PC-9 (cell line): Measurements from ENCODE around the gene PHOSPHO1. TPM values are rescaled to one million over a fixed set of nuclear protein-coding genes. Genes with fewer than 3 reads are reported as not detected.
A peak's percentile ranks its signal among the peaks of the same experiment; 100 is the strongest.
"Not testable (repeated sequence)": the region's sequence is repeated elsewhere in the genome, so short reads cannot be mapped to it uniquely, and the experiment has no call there.

Source experiments
- BruUV-seq: library from RNA; stranded (reverse); fragments of 400-500 nt; replicated peaks from 2 replicates; lab custom pipeline; 2021; lab: Mats Ljungman, UMichigan
- CTCF ChIA-PET: fragments of 300-600 bp; sonication (Branson Sonifier 250); formaldehyde crosslinking; loops from one replicate; lab custom pipeline; 2022; ENCODE audit warnings: antibody characterized with exemption; lab: Charles Lee
- POLR2A ChIA-PET: fragments of 300-600 bp; sonication (Branson Sonifier 250); formaldehyde crosslinking; loops from one replicate; lab custom pipeline; 2022; ENCODE audit warnings: antibody characterized with exemption; ENCODE audit not compliant: unreplicated experiment; lab: Charles Lee
- DNase-seq, 2 experiments: peaks; one replicate each; pipeline versions ENCODE4 v3.0.0 to v3.0.0-alpha.2; 2015 to 2022; ENCODE audit warnings: mixed read lengths in 1 of 2
- H2AFZ ChIP-seq: fragments of 200-600 bp; sonication (generic); 2 replicates; pipeline ENCODE4 v1.8.1; 2017; ENCODE audit warnings: antibody characterized with exemption
- H3F3A ChIP-seq: fragments of 200-600 bp; sonication (generic); 2 replicates; pipeline ENCODE4 v1.8.1; 2017; ENCODE audit warnings: antibody characterized with exemption, mild to moderate bottlenecking, low read depth; ENCODE audit not compliant: insufficient read depth
- H3K27ac ChIP-seq: fragments of 200-600 bp; sonication (generic); 2 replicates; pipeline ENCODE4 v1.6.1; 2016; ENCODE audit warnings: mixed run types
- H3K27me3 ChIP-seq: fragments of 200-600 bp; sonication (generic); 2 replicates; pipeline ENCODE4 v1.6.1; 2016; ENCODE audit warnings: low read depth, mixed run types; ENCODE audit not compliant: insufficient read depth
- H3K36me3 ChIP-seq: fragments of 200-600 bp; sonication (generic); 2 replicates; pipeline ENCODE4 v1.6.1; 2016; ENCODE audit warnings: low read depth, mixed run types
- H3K4me1 ChIP-seq: fragments of 200-600 bp; sonication (generic); replicated peaks from 2 replicates; pipeline ENCODE4 v1.6.1; 2016; ENCODE audit warnings: mixed run types; ENCODE audit not compliant: insufficient read depth
- H3K4me2 ChIP-seq: fragments of 200-600 bp; sonication (generic); 2 replicates; pipeline ENCODE4 v1.6.1; 2017; ENCODE audit warnings: mixed run types
- H3K4me3 ChIP-seq: fragments of 200-600 bp; sonication (generic); 2 replicates; pipeline ENCODE4 v1.6.1; 2016; ENCODE audit warnings: mixed run types
- H3K79me2 ChIP-seq: fragments of 200-600 bp; sonication (generic); 2 replicates; pipeline ENCODE4 v1.6.1; 2017; ENCODE audit warnings: low read depth, mixed run types
- H3K9me2 ChIP-seq: fragments of 200-600 bp; sonication (generic); 2 replicates; pipeline ENCODE4 v1.8.1; 2017; ENCODE audit warnings: mild to moderate bottlenecking; ENCODE audit not compliant: insufficient read depth
- H3K9me3 ChIP-seq: fragments of 200-600 bp; sonication (generic); 2 replicates; pipeline ENCODE4 v1.8.1; 2016; ENCODE audit warnings: low read depth; ENCODE audit not compliant: insufficient read depth
- H4K20me1 ChIP-seq: fragments of 200-600 bp; sonication (generic); 2 replicates; pipeline ENCODE4 v1.8.1; 2017; ENCODE audit not compliant: insufficient read depth
- EZH2 ChIP-seq: fragments of 200-600 bp; sonication (generic); IDR thresholded peaks from 2 replicates; pipeline ENCODE4 v1.8.0; 2017; ENCODE audit warnings: antibody characterized with exemption, low read depth
- intact Hi-C: fragments of 100-400 bp; cut with micrococcal nuclease; formaldehyde crosslinking; loops from one replicate; pipeline ENCODE4 v1.10.0; 2022; ENCODE audit not compliant: unreplicated experiment
- total RNA-seq: library from RNA; stranded (reverse); gene quantifications from 2 replicates; pipeline ENCODE4 v1.2.3, GENCODE V29; 2021
- TF ChIP-seq, protein P1 (sequence below): fragments of 200-600 bp; sonication (generic); conservative IDR thresholded peaks from 2 replicates; pipeline ENCODE4 v1.6.1; 2017; ENCODE audit warnings: mixed run types, antibody characterized with exemption, mild to moderate bottlenecking, moderate library complexity

Gene PHOSPHO1
- total RNA-seq, 1 experiment from 2014 or later, result not detected

DNA sequence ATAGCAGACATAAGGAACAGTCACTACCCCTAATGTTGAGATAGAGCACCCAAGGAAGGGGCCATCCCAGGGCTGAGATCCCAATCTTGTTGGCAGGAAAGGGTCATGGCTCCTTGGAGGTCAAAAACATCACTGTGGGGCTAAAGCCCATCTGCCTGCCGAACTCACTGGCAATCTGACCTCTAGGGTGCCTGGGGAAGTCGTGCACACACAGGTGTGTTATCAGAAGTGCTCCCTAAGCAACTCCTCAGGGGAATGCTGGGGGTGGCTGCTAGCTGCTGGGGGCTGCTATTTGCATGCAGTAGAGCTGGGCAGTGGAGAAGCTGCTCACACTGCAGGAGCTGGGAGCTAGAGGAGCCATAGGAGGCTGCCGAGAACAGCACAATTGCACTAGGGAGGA lies 47.5 kb upstream of the PHOSPHO1 start:
- H3K79me2 ChIP-seq, result no peaks in the 10 kb centered on the region
- no peak overlapping the region for H3K27ac ChIP-seq
- H4K20me1 ChIP-seq, result no peaks in the 10 kb centered on the region
- TF ChIP-seq, protein P1, sequence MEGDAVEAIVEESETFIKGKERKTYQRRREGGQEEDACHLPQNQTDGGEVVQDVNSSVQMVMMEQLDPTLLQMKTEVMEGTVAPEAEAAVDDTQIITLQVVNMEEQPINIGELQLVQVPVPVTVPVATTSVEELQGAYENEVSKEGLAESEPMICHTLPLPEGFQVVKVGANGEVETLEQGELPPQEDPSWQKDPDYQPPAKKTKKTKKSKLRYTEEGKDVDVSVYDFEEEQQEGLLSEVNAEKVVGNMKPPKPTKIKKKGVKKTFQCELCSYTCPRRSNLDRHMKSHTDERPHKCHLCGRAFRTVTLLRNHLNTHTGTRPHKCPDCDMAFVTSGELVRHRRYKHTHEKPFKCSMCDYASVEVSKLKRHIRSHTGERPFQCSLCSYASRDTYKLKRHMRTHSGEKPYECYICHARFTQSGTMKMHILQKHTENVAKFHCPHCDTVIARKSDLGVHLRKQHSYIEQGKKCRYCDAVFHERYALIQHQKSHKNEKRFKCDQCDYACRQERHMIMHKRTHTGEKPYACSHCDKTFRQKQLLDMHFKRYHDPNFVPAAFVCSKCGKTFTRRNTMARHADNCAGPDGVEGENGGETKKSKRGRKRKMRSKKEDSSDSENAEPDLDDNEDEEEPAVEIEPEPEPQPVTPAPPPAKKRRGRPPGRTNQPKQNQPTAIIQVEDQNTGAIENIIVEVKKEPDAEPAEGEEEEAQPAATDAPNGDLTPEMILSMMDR, result no peak
- no peak for TF ChIP-seq EZH2
- H3K9me2 ChIP-seq, result no peaks in the 10 kb centered on the region
- intact Hi-C loops, result no loop called here
- H3K27me3 ChIP-seq, result no peaks in the 10 kb centered on the region
- no peak overlapping the region for H3K4me3 ChIP-seq
- no peak overlapping the region for H2AFZ ChIP-seq
- H3K9me3 ChIP-seq, result no peaks in the 10 kb centered on the region
- H3F3A ChIP-seq, result peaks cover 12% of the 10 kb centered on the region; the same call in 1 of the 2 replicates
- ChIA-PET POLR2A (no interaction called here), CTCF (no interaction called here)
- no peak for DNase-seq
- 0 out of 2 replicates have a peak, but pooled peaks cover 5% of the 10 kb centered on the region for H3K4me1 ChIP-seq
- H3K36me3 ChIP-seq, result no peaks in the 10 kb centered on the region
- no TSS peak for BruUV-seq
- H3K4me2 ChIP-seq, result peak overlapping the region; percentile 33

DNA sequence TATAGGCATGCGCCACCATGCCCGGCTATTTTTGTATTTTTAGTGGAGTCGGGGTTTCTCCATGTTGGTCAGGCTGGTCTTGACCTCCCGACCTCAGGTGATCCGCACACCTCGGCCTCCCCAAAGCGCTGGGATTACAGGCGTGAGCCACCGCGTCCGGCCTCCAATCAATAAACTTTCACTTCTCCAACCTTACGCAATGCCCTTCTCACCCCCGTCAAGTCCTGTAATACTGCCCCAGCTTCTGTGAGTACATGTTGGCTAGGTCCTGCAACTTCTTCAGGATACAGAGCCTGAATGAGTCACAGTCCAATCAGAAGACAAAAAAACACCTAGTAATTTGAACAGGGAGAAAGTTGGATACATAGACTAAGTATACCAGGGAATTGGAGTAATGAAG lies 47.1 kb upstream of the PHOSPHO1 start:
- H3K9me2 ChIP-seq, result no peaks in the 10 kb centered on the region
- H4K20me1 ChIP-seq, result no peaks in the 10 kb centered on the region
- no peaks in the 10 kb centered on the region for H3K36me3 ChIP-seq
- no peak overlapping the region for H2AFZ ChIP-seq
- H3F3A ChIP-seq, result peaks cover 12% of the 10 kb centered on the region; the same call in 1 of the 2 replicates
- CTCF ChIA-PET, result no interaction called here
- no peak overlapping the region for H3K27ac ChIP-seq
- peak overlapping the region; percentile 33 for H3K4me2 ChIP-seq
- DNase-seq, result peak in 1 of 2 experiments; percentile 78
- TF ChIP-seq, protein P1, result no peak
- TF ChIP-seq EZH2, result no peak
- H3K27me3 ChIP-seq, result no peaks in the 10 kb centered on the region
- BruUV-seq, result no TSS peak
- intact Hi-C loops, result no loop called here
- H3K4me3 ChIP-seq, result no peak overlapping the region
- H3K79me2 ChIP-seq, result no peaks in the 10 kb centered on the region
- H3K9me3 ChIP-seq, result no peaks in the 10 kb centered on the region
- 0 out of 2 replicates have a peak, but pooled peaks cover 5% of the 10 kb centered on the region for H3K4me1 ChIP-seq
- POLR2A ChIA-PET, result no interaction called here

DNA sequence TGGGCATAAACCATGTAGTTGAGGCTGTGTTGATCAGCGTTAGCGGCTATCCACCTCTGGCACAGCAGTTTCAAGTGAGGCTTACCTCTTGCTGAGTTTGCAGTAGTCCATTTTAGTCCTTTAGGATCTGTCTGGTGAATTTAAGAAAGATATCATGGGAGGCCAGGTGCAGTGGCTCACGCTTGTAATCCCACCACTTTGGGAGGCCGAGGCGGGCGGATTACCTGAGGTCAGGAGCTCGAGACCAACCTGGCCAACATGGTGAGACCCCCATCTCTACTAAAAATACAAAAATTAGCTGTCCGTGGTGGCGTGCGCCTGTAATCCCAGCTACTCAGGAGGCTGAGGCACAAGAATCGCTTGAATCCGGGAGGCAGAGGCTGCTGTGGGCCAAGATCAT lies 45.4 kb upstream of the PHOSPHO1 start:
- BruUV-seq, DNase-seq, H2AFZ ChIP-seq, H3K79me2 ChIP-seq, POLR2A ChIA-PET, H3K27ac ChIP-seq, H3K4me2 ChIP-seq, H3K27me3 ChIP-seq, H3K9me2 ChIP-seq, CTCF ChIA-PET, H3K36me3 ChIP-seq, H3K9me3 ChIP-seq, H4K20me1 ChIP-seq, intact Hi-C loops, H3K4me3 ChIP-seq, H3K4me1 ChIP-seq: not testable (repeated sequence)
- H3F3A ChIP-seq, result peaks cover 12% of the 10 kb centered on the region; the same call in 1 of the 2 replicates

DNA sequence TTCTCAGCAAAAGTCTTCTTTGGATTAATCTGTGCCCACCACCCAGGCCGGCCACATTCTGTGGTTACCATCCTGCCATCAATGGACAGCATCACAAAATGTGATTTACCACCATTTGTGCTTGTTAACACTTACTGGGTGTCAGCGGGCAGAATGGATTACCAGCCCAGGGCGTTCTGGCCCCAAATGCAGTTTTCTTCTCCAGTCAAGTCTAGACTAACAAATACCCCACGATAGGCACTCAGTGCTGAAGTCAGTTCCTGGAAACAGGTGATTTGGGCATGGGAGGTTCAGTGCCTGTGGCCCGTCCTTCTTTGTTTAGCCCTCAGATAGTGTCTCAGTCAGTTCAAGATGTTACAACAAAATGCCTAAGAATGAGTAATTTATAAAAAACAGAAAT lies 38.8 kb upstream of the PHOSPHO1 start:
- POLR2A ChIA-PET, result no interaction called here

More for the DNA sequence above, 38.8 kb upstream of the PHOSPHO1 start:
- Histone ChIP-seq H3K4me2 (no peak overlapping the region), H3K79me2 (no peaks in the 10 kb centered on the region), H3K9me3 (no peaks in the 10 kb centered on the region), H4K20me1 (no peaks in the 10 kb centered on the region), H3K9me2 (no peaks in the 10 kb centered on the region), H3F3A (no peaks in the 10 kb centered on the region), H2AFZ (no peak overlapping the region), H3K27ac (no peak overlapping the region), H3K4me1 (no peaks in the 10 kb centered on the region), H3K27me3 (no peaks in the 10 kb centered on the region), H3K36me3 (no peaks in the 10 kb centered on the region), H3K4me3 (no peak overlapping the region)
- no peak for DNase-seq
- no peak for TF ChIP-seq EZH2
- TF ChIP-seq, protein P1, result no peak
- no TSS peak for BruUV-seq
- intact Hi-C loops, result no loop called here
- CTCF ChIA-PET, result no interaction called here
